Measurements from ENCODE around the gene TSPEAR. TPM values are rescaled to one million over a fixed set of nuclear protein-coding genes. Genes with fewer than 3 reads are reported as not detected.
"Not testable (repeated sequence)": the region's sequence is repeated elsewhere in the genome, so short reads cannot be mapped to it uniquely, and the experiment has no call there.

Gene TSPEAR
- total and polyA plus RNA-seq, 12 donors = under 0.01 to 3.4 (median 1.0) TPM; not detected in 3

GRCh38 chr21:44692798-44693512 is 18.4 kb downstream of the TSPEAR start:
- TF ChIP-seq CTCF (IDR thresholded peaks at IDR 0.05) = no peak
- intact Hi-C loops (cut with DNase I) = no loop called here
- peaks cover 0 to 59% (median 28%) of the 10 kb centered on the region in 7 donors for H3K27me3 ChIP-seq
- no peaks in the 10 kb centered on the region for H3K4me1 ChIP-seq
- no peak overlapping the region for H3K4me3 ChIP-seq
- no peak overlapping the region for H3K27ac ChIP-seq
- WGBS, 2 donors = 50% methylated on average over 2 of the region's 2 CpGs
- ATAC-seq (no peak), DNase-seq (no peak)
- peaks cover 0 to 31% (median 12%) of the 10 kb centered on the region in 11 donors for H3K9me3 ChIP-seq
- H3K36me3 ChIP-seq = no peaks in the 10 kb centered on the region

- Histone ChIP-seq H3K4me3 (no peak overlapping the region), H3K36me3 (no peaks in the 10 kb centered on the region), H3K4me1 (no peaks in the 10 kb centered on the region), H3K9me3 (peaks cover 0 to 31% (median 12%) of the 10 kb centered on the region in 11 donors), H3K27ac (no peak overlapping the region), H3K27me3 (peaks cover 0 to 61% (median 30%) of the 10 kb centered on the region in 7 donors)
- intact Hi-C loops (cut with DNase I) = no loop called here
- ATAC-seq (no peak), DNase-seq (no peak)
- 64 to 70% methylated on average over 2 of the region's 2 CpGs for WGBS, 2 donors
- TF ChIP-seq CTCF (IDR thresholded peaks at IDR 0.05) = no peak
Measured at GRCh38 chr21:44691686-44692085, 19.7 kb downstream of the TSPEAR start.

GRCh38 chr21:44689740-44690139 is 21.6 kb downstream of the TSPEAR start:
- intact Hi-C loops (cut with DNase I); H3K4me3 ChIP-seq; ATAC-seq; H3K4me1 ChIP-seq; DNase-seq; H3K27ac ChIP-seq; H3K36me3 ChIP-seq: not testable (repeated sequence)
- H3K27me3 ChIP-seq = peaks cover 0 to 59% (median 29%) of the 10 kb centered on the region in 7 donors
- peaks cover 0 to 31% (median 12%) of the 10 kb centered on the region in 11 donors for H3K9me3 ChIP-seq
- 84 to 88% methylated on average over 3 of the region's 3 CpGs for WGBS, 2 donors

- DNase-seq (no peak), ATAC-seq (no peak)
- WGBS, 2 donors = 61 to 64% methylated on average over 11 of the region's 11 CpGs
- H3K4me3 ChIP-seq = no peak overlapping the region
- peaks cover 0 to 11% (median 3%) of the 10 kb centered on the region in 11 donors for H3K9me3 ChIP-seq
- H3K36me3 ChIP-seq = no peaks in the 10 kb centered on the region
- intact Hi-C loops (cut with DNase I) = no loop called here
- no peak overlapping the region for H3K27ac ChIP-seq
- H3K4me1 ChIP-seq = no peaks in the 10 kb centered on the region
- H3K27me3 ChIP-seq = peaks cover 0 to 64% (median 29%) of the 10 kb centered on the region in 7 donors
- TF ChIP-seq CTCF (IDR thresholded peaks at IDR 0.05) = no peak
Measured at GRCh38 chr21:44687671-44688070, 23.7 kb downstream of the TSPEAR start.
